PC-3 (cell line): Measurements from ENCODE around the gene IRAK4. TPM values are rescaled to one million over a fixed set of nuclear protein-coding genes. Genes with fewer than 3 reads are reported as not detected.
A peak's percentile ranks its signal among the peaks of the same experiment; 100 is the strongest.

Source experiments
- ATAC-seq: fragments of 200-7000 bp; cut with Tn5 transposase; 2 replicates; pipeline ENCODE4 v1.9.1; 2020; ENCODE audit warnings: mild to moderate bottlenecking, moderate library complexity
- BruUV-seq: library from RNA; stranded (reverse); fragments of 400-500 nt; replicated peaks from 2 replicates; lab custom pipeline; 2021; lab: Mats Ljungman, UMichigan
- CTCF ChIA-PET: fragments of 300-600 bp; sonication (Branson Sonifier 250); formaldehyde crosslinking; loops from one replicate; lab custom pipeline; 2022; ENCODE audit warnings: antibody characterized with exemption; lab: Charles Lee
- POLR2A ChIA-PET: fragments of 300-600 bp; sonication (Branson Sonifier 250); formaldehyde crosslinking; loops from one replicate; lab custom pipeline; 2022; ENCODE audit warnings: antibody characterized with exemption; ENCODE audit not compliant: unreplicated experiment; lab: Charles Lee
- DNase-seq: peaks from one replicate; pipeline ENCODE4 v3.0.0-alpha.2; 2015
- H2AFZ ChIP-seq: fragments of 300-600 bp; sonication (generic); 2 replicates; pipeline ENCODE4 v1.6.0; 2016; ENCODE audit warnings: antibody characterized with exemption, low read length
- H3F3A ChIP-seq: fragments of 300-600 bp; sonication (generic); one replicate; pipeline ENCODE4 v1.6.0; 2017; ENCODE audit warnings: antibody characterized with exemption, low read length, control low read depth, mild to moderate bottlenecking; ENCODE audit not compliant: unreplicated experiment
- H3K27ac ChIP-seq: fragments of 300-600 bp; sonication (generic); 2 replicates; pipeline ENCODE4 v1.5.1; 2016; ENCODE audit warnings: mild to moderate bottlenecking, low read length
- H3K27me3 ChIP-seq: fragments of 300-600 bp; sonication (generic); 2 replicates; pipeline ENCODE4 v1.6.1; 2016; ENCODE audit warnings: low read length, mixed read lengths
- H3K36me3 ChIP-seq: fragments of 300-600 bp; sonication (generic); 2 replicates; pipeline ENCODE4 v1.6.1; 2016; ENCODE audit warnings: low read depth, mixed run types, low read length, mixed read lengths
- H3K4me1 ChIP-seq: fragments of 300-600 bp; sonication (generic); 2 replicates; pipeline ENCODE4 v1.5.1; 2016; ENCODE audit warnings: low read length; ENCODE audit not compliant: insufficient read depth
- H3K4me2 ChIP-seq: fragments of 300-600 bp; sonication (generic); 2 replicates; pipeline ENCODE4 v1.6.0; 2016; ENCODE audit warnings: low read length
- H3K4me3 ChIP-seq: fragments of 300-600 bp; sonication (generic); 2 replicates; pipeline ENCODE4 v1.5.1; 2016; ENCODE audit warnings: mild to moderate bottlenecking, low read length, mixed read lengths
- H3K79me2 ChIP-seq: fragments of 300-600 bp; sonication (generic); 2 replicates; pipeline ENCODE4 v1.6.1; 2017; ENCODE audit warnings: low read length, mixed read lengths
- H3K9ac ChIP-seq: fragments of 300-600 bp; sonication (generic); 2 replicates; pipeline ENCODE4 v1.6.0; 2016; ENCODE audit warnings: mild to moderate bottlenecking, low read length
- H3K9me2 ChIP-seq: fragments of 300-600 bp; sonication (generic); replicated peaks from 2 replicates; pipeline ENCODE4 v1.6.1; 2016; ENCODE audit warnings: mixed run types, low read length, mixed read lengths
- H3K9me3 ChIP-seq: fragments of 300-600 bp; sonication (generic); 2 replicates; pipeline ENCODE4 v1.6.1; 2016; ENCODE audit warnings: low read length, mixed read lengths
- H4K20me1 ChIP-seq: fragments of 300-600 bp; sonication (generic); 2 replicates; pipeline ENCODE4 v1.6.1; 2016; ENCODE audit warnings: low read length, mixed read lengths
- EZH2 ChIP-seq: fragments of 300-600 bp; sonication (generic); IDR thresholded peaks from one replicate; pipeline ENCODE4 v1.6.1; 2017; ENCODE audit warnings: antibody characterized with exemption, mild to moderate bottlenecking, low read length; ENCODE audit not compliant: unreplicated experiment
- EZH2phosphoT487 ChIP-seq: fragments of 300-600 bp; sonication (generic); IDR thresholded peaks from 2 replicates; pipeline ENCODE4 v1.6.1; 2018; ENCODE audit warnings: mild to moderate bottlenecking, antibody characterized with exemption, low read length, borderline replicate concordance
- intact Hi-C: fragments of 100-400 bp; cut with micrococcal nuclease; formaldehyde crosslinking; loops from 2 replicates; pipeline ENCODE4 v1.9.0; 2023
- total RNA-seq: library from RNA; depleted of rRNA; stranded (reverse); fragments of >200 nt; gene quantifications from 2 replicates; pipeline ENCODE4 v1.2.3, GENCODE V29; 2014
- TF ChIP-seq, protein P1 (sequence below): fragments of 300-600 bp; sonication (generic); conservative IDR thresholded peaks from 2 replicates; pipeline ENCODE4 v1.5.1; 2017; ENCODE audit warnings: antibody characterized with exemption, low read depth, mild to moderate bottlenecking, low read length

IRAK4 gene
- total RNA-seq, 1 experiment from 2014 or later, result 8.9 TPM

GRCh38 chr12:43742106-43742505 is 16.6 kb upstream of the IRAK4 start:
- no TSS peak for BruUV-seq
- Histone ChIP-seq H3K9me3 (no peaks in the 10 kb centered on the region), H3K27me3 (no peaks in the 10 kb centered on the region), H3K4me1 (peaks cover 30% of the 10 kb centered on the region), H3K27ac (no peak overlapping the region; the same call in 1 of the 2 replicates), H2AFZ (no peak overlapping the region), H4K20me1 (no peaks in the 10 kb centered on the region), H3F3A (no peaks in the 10 kb centered on the region), H3K9me2 (no peaks in the 10 kb centered on the region), H3K79me2 (no peaks in the 10 kb centered on the region), H3K4me3 (no peak overlapping the region), H3K4me2 (peak overlapping the region; percentile 46), H3K9ac (no peak overlapping the region), H3K36me3 (peaks cover 29% of the 10 kb centered on the region)
- peak; percentile 97 for ATAC-seq
- ChIA-PET CTCF (no interaction called here), POLR2A (no interaction called here)
- intact Hi-C loops, result no loop called here
- peak; percentile 84 for DNase-seq
- no peak for TF ChIP-seq EZH2
- TF ChIP-seq, protein P1, sequence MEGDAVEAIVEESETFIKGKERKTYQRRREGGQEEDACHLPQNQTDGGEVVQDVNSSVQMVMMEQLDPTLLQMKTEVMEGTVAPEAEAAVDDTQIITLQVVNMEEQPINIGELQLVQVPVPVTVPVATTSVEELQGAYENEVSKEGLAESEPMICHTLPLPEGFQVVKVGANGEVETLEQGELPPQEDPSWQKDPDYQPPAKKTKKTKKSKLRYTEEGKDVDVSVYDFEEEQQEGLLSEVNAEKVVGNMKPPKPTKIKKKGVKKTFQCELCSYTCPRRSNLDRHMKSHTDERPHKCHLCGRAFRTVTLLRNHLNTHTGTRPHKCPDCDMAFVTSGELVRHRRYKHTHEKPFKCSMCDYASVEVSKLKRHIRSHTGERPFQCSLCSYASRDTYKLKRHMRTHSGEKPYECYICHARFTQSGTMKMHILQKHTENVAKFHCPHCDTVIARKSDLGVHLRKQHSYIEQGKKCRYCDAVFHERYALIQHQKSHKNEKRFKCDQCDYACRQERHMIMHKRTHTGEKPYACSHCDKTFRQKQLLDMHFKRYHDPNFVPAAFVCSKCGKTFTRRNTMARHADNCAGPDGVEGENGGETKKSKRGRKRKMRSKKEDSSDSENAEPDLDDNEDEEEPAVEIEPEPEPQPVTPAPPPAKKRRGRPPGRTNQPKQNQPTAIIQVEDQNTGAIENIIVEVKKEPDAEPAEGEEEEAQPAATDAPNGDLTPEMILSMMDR, result no peak
- no peak for TF ChIP-seq EZH2phosphoT487

- ATAC-seq (no peak), DNase-seq (no peak)
- Histone ChIP-seq H3F3A (no peaks in the 10 kb centered on the region), H3K27ac (no peak overlapping the region), H3K4me2 (no peak overlapping the region), H3K9me3 (no peaks in the 10 kb centered on the region), H3K4me1 (peaks cover 21% of the 10 kb centered on the region), H3K4me3 (no peak overlapping the region), H3K9me2 (no peaks in the 10 kb centered on the region), H4K20me1 (no peaks in the 10 kb centered on the region), H2AFZ (no peak overlapping the region), H3K79me2 (no peaks in the 10 kb centered on the region), H3K9ac (no peak overlapping the region), H3K36me3 (peaks cover 29% of the 10 kb centered on the region), H3K27me3 (no peaks in the 10 kb centered on the region)
- CTCF ChIA-PET, result no interaction called here
- TF ChIP-seq EZH2phosphoT487, result no peak
- TF ChIP-seq, protein P1, result no peak
- TF ChIP-seq EZH2, result no peak
- intact Hi-C loops, result no loop called here
- no TSS peak for BruUV-seq
- POLR2A ChIA-PET, result no interaction called here
Measured at GRCh38 chr12:43744826-43745225, 13.9 kb upstream of the IRAK4 start.

GRCh38 chr12:43749016-43749415 is 9.7 kb upstream of the IRAK4 start:
- intact Hi-C loops, result no loop called here
- H3K4me3 ChIP-seq, result no peak overlapping the region
- H3K4me2 ChIP-seq, result no peak overlapping the region
- CTCF ChIA-PET, result no interaction called here
- peaks cover 27% of the 10 kb centered on the region for H3K36me3 ChIP-seq
- H3K27me3 ChIP-seq, result no peaks in the 10 kb centered on the region
- no peak overlapping the region for H2AFZ ChIP-seq
- H3K9me3 ChIP-seq, result no peaks in the 10 kb centered on the region
- no peak for ATAC-seq
- H3K4me1 ChIP-seq, result 0 out of 2 replicates have a peak, but pooled peaks cover 3% of the 10 kb centered on the region
- TF ChIP-seq, protein P1, result no peak
- no peak for TF ChIP-seq EZH2
- TF ChIP-seq EZH2phosphoT487, result no peak
- no peak overlapping the region for H3K27ac ChIP-seq
- no peaks in the 10 kb centered on the region for H3F3A ChIP-seq
- H3K9me2 ChIP-seq, result no peaks in the 10 kb centered on the region
- POLR2A ChIA-PET, result interaction anchor here (0.8 kb wide), 1 partner anchor 12 kb away, joined by 3 read pairs; no protein-coding TSS in a partner anchor
- H3K79me2 ChIP-seq, result peaks cover 14% of the 10 kb centered on the region; the same call in 1 of the 2 replicates
- DNase-seq, result no peak
- BruUV-seq, result no TSS peak
- no peaks in the 10 kb centered on the region for H4K20me1 ChIP-seq
- no peak overlapping the region for H3K9ac ChIP-seq
